NCI-H69 (cell line): ENCODE results near the gene AKR7A3.

Source experiments
- DNase-seq: peaks from one replicate; lab custom pipeline; 2025; lab: John Stamatoyannopoulos, UW

AKR7A3 gene

GRCh38 chr1:19288324-19289241, at the start of gene AKR7A3:
TSS of gene AKR7A3 (minus strand) at chr1:19288770. CDS start at chr1:19288709, 61 bp downstream.
- DNase-seq, result peak; percentile 0

- peak; percentile 83 for DNase-seq
These were observed 49.8 kb upstream of the AKR7A3 start for GRCh38 chr1:19338323-19338762.

- no peak for DNase-seq
These were observed 48.7 kb upstream of the AKR7A3 start for GRCh38 chr1:19337289-19337688.

GRCh38 chr1:19336543-19336942, 48.0 kb upstream of the AKR7A3 start:
- no peak for DNase-seq

- no peak for DNase-seq
These were observed 45.2 kb upstream of the AKR7A3 start for GRCh38 chr1:19333587-19334354.

GRCh38 chr1:19332832-19333231, 44.3 kb upstream of the AKR7A3 start:
- DNase-seq, result no peak

- no peak for DNase-seq
These were observed 42.8 kb upstream of the AKR7A3 start for GRCh38 chr1:19331262-19331878.

- DNase-seq, result no peak
These were observed 42.0 kb upstream of the AKR7A3 start for GRCh38 chr1:19330449-19331135.

GRCh38 chr1:19329611-19330010, 41.0 kb upstream of the AKR7A3 start:
- no peak for DNase-seq

GRCh38 chr1:19329188-19329587, 40.6 kb upstream of the AKR7A3 start:
- no peak for DNase-seq

GRCh38 chr1:19328486-19328885, 39.9 kb upstream of the AKR7A3 start:
- DNase-seq, result no peak

- DNase-seq, result no peak
These were observed 39.2 kb upstream of the AKR7A3 start for GRCh38 chr1:19327736-19328135.

GRCh38 chr1:19327301-19327700, 38.7 kb upstream of the AKR7A3 start:
- DNase-seq, result peak; percentile 26

GRCh38 chr1:19326748-19327065, 38.1 kb upstream of the AKR7A3 start:
- DNase-seq, result no peak

- DNase-seq, result no peak
These were observed 37.6 kb upstream of the AKR7A3 start for GRCh38 chr1:19325958-19326747.

- no peak for DNase-seq
These were observed 36.9 kb upstream of the AKR7A3 start for GRCh38 chr1:19325368-19325957.

GRCh38 chr1:19324665-19324990, 36.1 kb upstream of the AKR7A3 start:
- DNase-seq, result no peak

GRCh38 chr1:19323987-19324664, 35.6 kb upstream of the AKR7A3 start:
- no peak for DNase-seq

- DNase-seq, result no peak
These were observed 33.9 kb upstream of the AKR7A3 start for GRCh38 chr1:19322481-19322880.

- DNase-seq, result no peak
These were observed 32.5 kb upstream of the AKR7A3 start for GRCh38 chr1:19321071-19321470.
